Caco-2 (cell line): ENCODE data around the gene OR2M4. TPM values are rescaled to one million over a fixed set of nuclear protein-coding genes. Genes with fewer than 3 reads are reported as not detected.

Source experiments
- BruUV-seq: library from RNA; stranded (reverse); fragments of 400-500 nt; replicated peaks from 2 replicates; lab custom pipeline; 2021; lab: Mats Ljungman, UMichigan
- CTCF ChIA-PET: fragments of 300-600 bp; sonication (Branson Sonifier 250); formaldehyde crosslinking; loops from one replicate; lab custom pipeline; 2022; ENCODE audit warnings: antibody characterized with exemption; lab: Charles Lee
- POLR2A ChIA-PET: fragments of 300-600 bp; sonication (Branson Sonifier 250); formaldehyde crosslinking; loops from one replicate; lab custom pipeline; 2022; ENCODE audit warnings: antibody characterized with exemption; lab: Charles Lee
- DNase-seq, 2 experiments: peaks; one replicate each; pipeline versions ENCODE4 v3.0.0 to v3.0.0-alpha.2; 2020 to 2022
- H3K27me3 ChIP-seq: replicated peaks from 2 replicates; pipeline ENCODE4 v1.6.0; 2011; ENCODE audit warnings: low read length; ENCODE audit not compliant: control insufficient read depth, insufficient read depth
- H3K36me3 ChIP-seq: 2 replicates; pipeline ENCODE4 v1.5.1; 2011; ENCODE audit warnings: low read length; ENCODE audit not compliant: control insufficient read depth, insufficient read depth
- H3K4me1 ChIP-seq: fragments of 250-450 bp; sonication (Bioruptor Pico); 2 replicates; pipeline ENCODE4 v1.5.1; 2020; ENCODE audit warnings: mild to moderate bottlenecking
- H3K4me3 ChIP-seq: 2 replicates; pipeline ENCODE4 v1.5.1; 2011; ENCODE audit warnings: low read depth, mild to moderate bottlenecking, control low read depth, low read length
- H3K9me3 ChIP-seq: fragments of 250-450 bp; sonication (Bioruptor Pico); 2 replicates; pipeline ENCODE4 v1.5.1; 2020; ENCODE audit warnings: mild to moderate bottlenecking, moderate library complexity
- H3K27ac Mint-ChIP-seq: one replicate; pipeline ENCODE4 v1.8.0; 2022; ENCODE audit warnings: mixed read lengths; ENCODE audit not compliant: unreplicated experiment
- H3K27me3 Mint-ChIP-seq: one replicate; pipeline ENCODE4 v1.8.0; 2022; ENCODE audit warnings: mixed read lengths; ENCODE audit not compliant: insufficient read depth, unreplicated experiment
- H3K36me3 Mint-ChIP-seq: one replicate; pipeline ENCODE4 v1.8.0; 2022; ENCODE audit warnings: mild to moderate bottlenecking, mixed read lengths; ENCODE audit not compliant: insufficient read depth, unreplicated experiment
- H3K4me1 Mint-ChIP-seq: one replicate; pipeline ENCODE4 v1.8.0; 2022; ENCODE audit warnings: low read depth, mixed read lengths; ENCODE audit not compliant: unreplicated experiment
- H3K4me3 Mint-ChIP-seq: one replicate; pipeline ENCODE4 v1.8.0; 2022; ENCODE audit warnings: mild to moderate bottlenecking, moderate library complexity, mixed read lengths; ENCODE audit not compliant: unreplicated experiment
- H3K9me3 Mint-ChIP-seq: one replicate; pipeline ENCODE4 v1.8.0; 2022; ENCODE audit warnings: mixed read lengths; ENCODE audit not compliant: unreplicated experiment
- CTCF ChIP-seq, 2 experiments: fragments of 200-600 bp in 1 of 2; IDR thresholded peaks; 1 replicate in 1 of 2; 2 replicates in 1 of 2; pipeline versions ENCODE4 v1.5.1 to v1.8.0; 2011 to 2022; ENCODE audit warnings: antibody characterized with exemption in 1 of 2, control low read depth in 1 of 2, inconsistent platforms in 1 of 2, low read depth in 1 of 2, low read length in 1 of 2, mild to moderate bottlenecking in 1 of 2, moderate library complexity in 1 of 2; ENCODE audit not compliant: insufficient read depth in 1 of 2, severe bottlenecking in 1 of 2, unreplicated experiment in 1 of 2
- intact Hi-C: fragments of 100-400 bp; cut with micrococcal nuclease; formaldehyde crosslinking; loops from one replicate; pipeline ENCODE4 v1.10.0; 2022; ENCODE audit not compliant: unreplicated experiment
- total RNA-seq: library from RNA; stranded (reverse); gene quantifications from 2 replicates; pipeline ENCODE4 v1.2.3, GENCODE V29; 2022

Gene OR2M4
- total RNA-seq, 1 experiment from 2014 or later: not detected

- no TSS peak for BruUV-seq
- no peak for DNase-seq
- Mint-ChIP-seq H3K4me1 (no peaks in the 10 kb centered on the region), H3K27me3 (no peaks in the 10 kb centered on the region), H3K27ac (no peak within 1 kb of the TSS), H3K36me3 (no peaks in the 10 kb centered on the region), H3K9me3 (no peaks in the 10 kb centered on the region), H3K4me3 (no peak within 1 kb of the TSS)
- ChIA-PET POLR2A (no interaction called here), CTCF (no interaction called here)
- Histone ChIP-seq H3K36me3 (no peaks in the 10 kb centered on the region), H3K27me3 (no peaks in the 10 kb centered on the region), H3K4me1 (no peaks in the 10 kb centered on the region), H3K4me3 (no peak within 1 kb of the TSS), H3K9me3 (no peaks in the 10 kb centered on the region)
- intact Hi-C loops: no loop called here
- no peak for TF ChIP-seq CTCF (IDR thresholded peaks at IDR 0.05; ENCODE audit: insufficient read depth in 1 of 2, low read depth in 1 of 2, low read length in 1 of 2, severe bottlenecking in 1 of 2, unreplicated experiment in 1 of 2)
Measured at GRCh38 chr1:248277876-248278275, 46.7 kb downstream of the OR2M4 start, which contains the start of gene OR2T33. TSS of gene OR2T33 (minus strand) at chr1:248277976. CDS start at chr1:248273814, 4,162 bp downstream.

GRCh38 chr1:248288391-248288790 lies 57.2 kb downstream of the OR2M4 start:
- Histone ChIP-seq H3K4me3 (no peak overlapping the region), H3K9me3 (no peaks in the 10 kb centered on the region), H3K4me1 (no peaks in the 10 kb centered on the region), H3K36me3 (no peaks in the 10 kb centered on the region), H3K27me3 (no peaks in the 10 kb centered on the region)
- intact Hi-C loops: no loop called here
- DNase-seq: no peak
- no TSS peak for BruUV-seq
- H3K36me3 Mint-ChIP-seq: no peaks in the 10 kb centered on the region
- no peaks in the 10 kb centered on the region for H3K27me3 Mint-ChIP-seq
- ChIA-PET CTCF (no interaction called here), POLR2A (no interaction called here)
- no peak overlapping the region for H3K4me3 Mint-ChIP-seq
- TF ChIP-seq CTCF (IDR thresholded peaks at IDR 0.05; ENCODE audit: insufficient read depth in 1 of 2, low read depth in 1 of 2, low read length in 1 of 2, severe bottlenecking in 1 of 2, unreplicated experiment in 1 of 2): no peak
- no peaks in the 10 kb centered on the region for H3K4me1 Mint-ChIP-seq
- H3K27ac Mint-ChIP-seq: no peak overlapping the region
- H3K9me3 Mint-ChIP-seq: no peaks in the 10 kb centered on the region

Other genes with a start within 250 kb of the OR2M4 start
- not detected in 2 replicates for gene OR2L5, start 217.8 kb upstream of the OR2M4 start, total RNA-seq
- gene OR2L2, start 201.3 kb upstream of the OR2M4 start, total RNA-seq: 0.16 TPM in 2 replicates
- gene OR2L3, start 184.6 kb upstream of the OR2M4 start, total RNA-seq: not detected in 2 replicates
- gene OR2L13, start 136.2 kb upstream of the OR2M4 start, total RNA-seq: not detected in 2 replicates
- gene OR2M5, start 86.3 kb upstream of the OR2M4 start, total RNA-seq: not detected in 2 replicates
- not detected in 2 replicates for gene OR2M2, start 56.6 kb upstream of the OR2M4 start, total RNA-seq
- gene OR2M3, start 34.2 kb upstream of the OR2M4 start, total RNA-seq: not detected in 2 replicates
- gene OR2T33, start 46.6 kb downstream of the OR2M4 start, total RNA-seq: not detected in 2 replicates
- gene OR2T12, start 72.0 kb downstream of the OR2M4 start, total RNA-seq: not detected in 2 replicates
- gene OR2M7, start 93.2 kb downstream of the OR2M4 start, total RNA-seq: not detected in 2 replicates
- not detected in 2 replicates for gene OR14C36, start 117.4 kb downstream of the OR2M4 start, total RNA-seq
- not detected in 2 replicates for gene OR2T4, start 130.2 kb downstream of the OR2M4 start, total RNA-seq
- gene OR2T6, start 144.3 kb downstream of the OR2M4 start, total RNA-seq: not detected in 2 replicates
- not detected in 2 replicates for gene OR2T1, start 171.6 kb downstream of the OR2M4 start, total RNA-seq
- gene OR2T2, start 214.2 kb downstream of the OR2M4 start, total RNA-seq: not detected in 2 replicates
- not detected in 2 replicates for gene OR2T3, start 241.9 kb downstream of the OR2M4 start, total RNA-seq